HepG2 (cell line): ENCODE measurements around the gene LDLRAD4.

ENCODE experiments used
- CHD4 ChIP-seq: fragments of 200-600 bp; sonication (generic); IDR thresholded peaks from 2 replicates; pipeline ENCODE4 v1.7.0; 2017; ENCODE audit warnings: mild to moderate bottlenecking, low read length, borderline replicate concordance
- GATAD1 ChIP-seq: IDR thresholded peaks from 2 replicates; pipeline ENCODE4 v1.6.1; 2016; ENCODE audit warnings: missing genetic modification reagents, missing compliant biosample characterization
- HCFC1 ChIP-seq: fragments of 150-350 bp; IDR thresholded peaks from 2 replicates; pipeline ENCODE4 v1.6.1; 2014; ENCODE audit warnings: low read depth, low read length
- JUN ChIP-seq: sonication (generic); formaldehyde crosslinking; IDR thresholded peaks from 2 replicates; pipeline ENCODE4 v1.4.0; 2020; ENCODE audit warnings: mild to moderate bottlenecking, missing genetic modification reagents
- POLR2A ChIP-seq, 2 experiments: IDR thresholded peaks; 2 replicates each; pipeline ENCODE4 v1.6.1; 2011; ENCODE audit warnings: low read depth in 2 of 2, low read length in 2 of 2, mild to moderate bottlenecking in 1 of 2, moderate library complexity in 1 of 2; ENCODE audit not compliant: insufficient read depth in 1 of 2
- RORA ChIP-seq: sonication (generic); formaldehyde crosslinking; IDR thresholded peaks from 2 replicates; pipeline ENCODE4 v1.5.0; 2020; ENCODE audit warnings: mild to moderate bottlenecking, missing genetic modification reagents, moderate library complexity
- TAF1 ChIP-seq: sonication (generic); formaldehyde crosslinking; IDR thresholded peaks from 2 replicates; pipeline ENCODE4 v1.4.0; 2020; ENCODE audit warnings: missing genetic modification reagents
- ZNF644 ChIP-seq: IDR thresholded peaks from 2 replicates; pipeline ENCODE4 v1.6.1; 2016; ENCODE audit warnings: low read depth
- ZNF879 ChIP-seq: sonication (generic); formaldehyde crosslinking; IDR thresholded peaks from 2 replicates; pipeline ENCODE4 v1.8.1; 2023; ENCODE audit warnings: missing genetic modification reagents
- TF ChIP-seq, protein P1 (sequence below): sonication (generic); formaldehyde crosslinking; IDR thresholded peaks from 2 replicates; pipeline ENCODE4 v1.4.0; 2020; ENCODE audit warnings: missing genetic modification reagents
- TF ChIP-seq, protein P2 (sequence below): sonication (generic); formaldehyde crosslinking; IDR thresholded peaks from 2 replicates; pipeline ENCODE4 v1.5.1; 2020; ENCODE audit warnings: mild to moderate bottlenecking, missing genetic modification reagents, borderline replicate concordance

DNA sequence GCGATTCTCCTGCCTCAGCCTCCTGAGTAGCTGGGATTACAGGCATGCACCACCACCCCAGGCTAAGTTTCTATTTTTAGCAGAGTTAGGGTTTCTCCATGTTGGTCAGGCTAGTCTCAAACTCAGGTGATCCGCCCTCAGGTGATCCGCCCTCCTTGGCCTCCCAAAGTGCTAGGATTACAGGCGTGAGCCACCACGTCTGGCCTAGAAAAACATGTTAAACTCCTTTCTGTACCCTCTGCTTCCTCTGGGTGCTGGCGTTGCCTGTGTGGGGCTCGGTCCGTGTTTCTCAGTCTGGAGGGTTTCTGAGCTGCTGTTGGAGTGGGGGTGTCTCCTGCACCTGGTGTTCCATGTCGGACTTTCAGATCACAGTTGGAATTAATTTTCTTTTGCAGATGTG lies 17.9 kb downstream of the LDLRAD4 start:
- no peak for TF ChIP-seq GATAD1
- TF ChIP-seq TAF1 (CRISPR knock-in tag) = no peak
- no peak for TF ChIP-seq JUN (CRISPR knock-in tag)
- no peak for TF ChIP-seq HCFC1
- no peak for TF ChIP-seq CHD4
- TF ChIP-seq RORA (CRISPR knock-in tag) = no peak
- no peak for TF ChIP-seq POLR2A (IDR thresholded peaks at IDR 0.05; ENCODE audit: insufficient read depth in 1 of 2, low read depth in 2 of 2, low read length in 2 of 2)
- no peak for TF ChIP-seq ZNF879 (CRISPR knock-in tag)
- TF ChIP-seq ZNF644 (CRISPR knock-in tag) = no peak
- TF ChIP-seq, protein P1, sequence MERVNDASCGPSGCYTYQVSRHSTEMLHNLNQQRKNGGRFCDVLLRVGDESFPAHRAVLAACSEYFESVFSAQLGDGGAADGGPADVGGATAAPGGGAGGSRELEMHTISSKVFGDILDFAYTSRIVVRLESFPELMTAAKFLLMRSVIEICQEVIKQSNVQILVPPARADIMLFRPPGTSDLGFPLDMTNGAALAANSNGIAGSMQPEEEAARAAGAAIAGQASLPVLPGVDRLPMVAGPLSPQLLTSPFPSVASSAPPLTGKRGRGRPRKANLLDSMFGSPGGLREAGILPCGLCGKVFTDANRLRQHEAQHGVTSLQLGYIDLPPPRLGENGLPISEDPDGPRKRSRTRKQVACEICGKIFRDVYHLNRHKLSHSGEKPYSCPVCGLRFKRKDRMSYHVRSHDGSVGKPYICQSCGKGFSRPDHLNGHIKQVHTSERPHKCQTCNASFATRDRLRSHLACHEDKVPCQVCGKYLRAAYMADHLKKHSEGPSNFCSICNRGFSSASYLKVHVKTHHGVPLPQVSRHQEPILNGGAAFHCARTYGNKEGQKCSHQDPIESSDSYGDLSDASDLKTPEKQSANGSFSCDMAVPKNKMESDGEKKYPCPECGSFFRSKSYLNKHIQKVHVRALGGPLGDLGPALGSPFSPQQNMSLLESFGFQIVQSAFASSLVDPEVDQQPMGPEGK (CRISPR knock-in tag) = no peak
- TF ChIP-seq, protein P2, sequence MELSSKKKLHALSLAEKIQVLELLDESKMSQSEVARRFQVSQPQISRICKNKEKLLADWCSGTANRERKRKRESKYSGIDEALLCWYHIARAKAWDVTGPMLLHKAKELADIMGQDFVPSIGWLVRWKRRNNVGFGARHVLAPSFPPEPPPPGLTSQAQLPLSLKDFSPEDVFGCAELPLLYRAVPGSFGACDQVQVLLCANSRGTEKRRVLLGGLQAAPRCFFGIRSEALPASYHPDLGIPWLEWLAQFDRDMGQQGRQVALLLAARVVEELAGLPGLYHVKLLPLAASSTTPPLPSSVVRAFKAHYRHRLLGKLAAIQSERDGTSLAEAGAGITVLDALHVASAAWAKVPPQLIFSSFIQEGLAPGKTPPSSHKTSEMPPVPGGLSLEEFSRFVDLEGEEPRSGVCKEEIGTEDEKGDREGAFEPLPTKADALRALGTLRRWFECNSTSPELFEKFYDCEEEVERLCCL (CRISPR knock-in tag) = no peak
